ENCODE measurements around the gene EIF4G3.

The EIF4G3 gene

DNA sequence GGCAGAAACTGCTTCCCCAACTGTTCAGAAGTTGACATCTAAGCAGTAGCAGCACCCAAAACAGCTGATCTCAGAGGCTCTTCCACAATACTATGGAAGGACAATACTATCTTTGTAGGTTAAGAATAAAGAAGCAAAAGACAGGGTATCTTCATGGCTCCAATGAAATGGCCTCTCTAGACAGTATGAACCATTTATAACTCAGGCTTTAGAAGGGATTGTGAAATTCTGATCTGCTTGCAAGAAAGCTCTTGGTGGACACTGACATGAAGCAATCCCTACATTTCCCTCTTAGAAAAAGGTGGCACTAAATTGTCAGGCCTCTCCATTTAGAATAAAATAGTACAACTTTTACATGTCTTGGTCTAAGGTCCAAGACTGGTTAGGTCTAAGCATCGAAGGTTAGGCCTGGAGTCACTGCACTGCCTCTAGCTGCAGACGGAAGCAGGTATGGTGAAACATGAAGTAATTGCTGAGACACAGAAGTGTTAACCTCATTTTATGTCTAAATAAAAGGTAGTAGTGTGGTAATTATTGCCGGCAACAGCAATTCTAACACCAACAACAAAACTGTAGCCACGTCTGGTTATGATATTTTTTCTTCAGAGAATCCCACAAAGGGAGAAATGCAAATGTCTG, 339.0 kb downstream of the EIF4G3 start:
- no peaks in the 10 kb centered on the region for H3K27me3 ChIP-seq (ENCODE audit: control insufficient read depth, insufficient read depth, low read length)
- no peaks in the 10 kb centered on the region for H3K4me1 ChIP-seq (ENCODE audit: control insufficient read depth, insufficient read depth, low read length)
- no peaks in the 10 kb centered on the region for H3K36me3 ChIP-seq (ENCODE audit: control insufficient read depth, insufficient read depth, low read length)
- H3K27ac ChIP-seq (ENCODE audit: low read depth, low read length): no peak overlapping the region
- H3K9ac ChIP-seq (ENCODE audit: low read length): no peak overlapping the region
- H3K4me3 ChIP-seq (ENCODE audit: low read length): no peak overlapping the region

DNA sequence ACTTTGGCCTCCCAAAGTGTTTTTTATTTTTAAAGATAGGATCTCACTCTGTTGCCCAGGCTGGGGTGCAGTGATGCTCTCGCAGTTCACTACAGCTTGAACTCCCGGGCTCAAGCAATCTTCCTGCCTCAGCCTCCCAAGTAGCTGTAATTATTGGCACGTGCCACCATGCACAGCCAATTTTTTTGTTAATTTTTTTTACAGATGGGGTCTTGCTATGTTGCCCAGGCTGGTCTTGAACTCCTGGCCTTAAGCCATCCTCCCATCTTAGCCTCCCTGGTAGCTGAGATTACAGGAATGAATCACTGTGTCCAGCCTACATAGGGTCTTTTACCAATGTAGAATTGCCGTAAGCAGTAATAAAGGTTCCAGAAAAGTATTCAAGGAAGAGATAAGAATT, 340.5 kb downstream of the EIF4G3 start:
- Histone ChIP-seq H3K4me1 (ENCODE audit: control insufficient read depth, insufficient read depth, low read length) (no peaks in the 10 kb centered on the region), H3K4me3 (ENCODE audit: low read length) (no peak overlapping the region), H3K27ac (ENCODE audit: low read depth, low read length) (no peak overlapping the region), H3K36me3 (ENCODE audit: control insufficient read depth, insufficient read depth, low read length) (no peaks in the 10 kb centered on the region), H3K27me3 (ENCODE audit: control insufficient read depth, insufficient read depth, low read length) (no peaks in the 10 kb centered on the region), H3K9ac (ENCODE audit: low read length) (no peak overlapping the region)

GRCh38 chr1:20834780-20835179, 341.9 kb downstream of the EIF4G3 start:
- Histone ChIP-seq H3K4me3 (ENCODE audit: low read length) (no peak overlapping the region), H3K27me3 (ENCODE audit: control insufficient read depth, insufficient read depth, low read length) (no peaks in the 10 kb centered on the region), H3K4me1 (ENCODE audit: control insufficient read depth, insufficient read depth, low read length) (no peaks in the 10 kb centered on the region), H3K27ac (ENCODE audit: low read depth, low read length) (no peak overlapping the region), H3K9ac (ENCODE audit: low read length) (no peak overlapping the region), H3K36me3 (ENCODE audit: control insufficient read depth, insufficient read depth, low read length) (no peaks in the 10 kb centered on the region)

DNA sequence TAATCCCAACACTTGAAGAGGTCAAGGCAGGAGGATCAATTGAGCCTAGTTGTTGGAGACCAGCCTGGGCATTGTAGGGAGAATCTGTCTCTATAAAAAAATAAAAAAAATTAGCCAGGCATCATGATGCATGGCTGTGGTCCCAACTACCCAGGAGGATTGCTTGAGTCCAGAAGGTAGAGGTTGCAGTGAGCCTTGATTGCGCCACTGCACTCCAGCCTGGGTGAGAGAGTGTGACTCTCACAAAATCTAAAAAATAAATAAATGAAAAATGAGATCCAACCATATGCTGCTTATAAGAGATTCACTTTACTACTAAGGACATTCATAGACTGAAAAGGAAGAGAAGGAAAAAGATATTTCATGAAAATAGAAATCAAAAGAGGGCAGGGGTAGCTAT, 342.5 kb downstream of the EIF4G3 start:
- Histone ChIP-seq H3K4me1 (ENCODE audit: control insufficient read depth, insufficient read depth, low read length) (no peaks in the 10 kb centered on the region), H3K9ac (ENCODE audit: low read length) (no peak overlapping the region)

DNA sequence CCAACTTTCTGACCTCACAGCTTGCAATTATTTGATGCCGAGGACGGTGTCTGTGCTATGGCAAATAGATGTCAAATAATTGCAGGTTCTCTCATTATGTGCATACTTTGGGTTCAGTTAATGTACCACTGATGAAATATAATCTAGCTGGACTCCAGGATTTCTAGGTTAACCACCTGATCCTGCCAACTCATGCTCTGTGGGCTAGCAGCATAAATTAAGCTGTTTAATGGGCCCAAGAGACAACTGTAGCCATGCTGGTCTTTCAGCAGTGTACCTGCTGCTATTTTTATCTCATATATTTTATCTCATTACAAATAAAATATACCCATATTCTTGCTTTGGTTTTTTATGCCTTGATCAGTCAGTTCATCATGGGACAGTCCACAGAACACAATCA, 346.3 kb downstream of the EIF4G3 start:
- H3K9ac ChIP-seq (ENCODE audit: low read length): no peak overlapping the region
- no peaks in the 10 kb centered on the region for H3K4me1 ChIP-seq (ENCODE audit: control insufficient read depth, insufficient read depth, low read length)
- H3K36me3 ChIP-seq (ENCODE audit: control insufficient read depth, insufficient read depth, low read length): peaks cover 3% of the 10 kb centered on the region
- H3K27me3 ChIP-seq (ENCODE audit: control insufficient read depth, insufficient read depth, low read length): no peaks in the 10 kb centered on the region
- no peak overlapping the region for H3K27ac ChIP-seq (ENCODE audit: low read depth, low read length)
- H3K4me3 ChIP-seq (ENCODE audit: low read length): no peak overlapping the region

More for the DNA sequence above, 342.5 kb downstream of the EIF4G3 start:
- no peaks in the 10 kb centered on the region for H3K36me3 ChIP-seq (ENCODE audit: control insufficient read depth, insufficient read depth, low read length)
- H3K27me3 ChIP-seq (ENCODE audit: control insufficient read depth, insufficient read depth, low read length): no peaks in the 10 kb centered on the region
- H3K27ac ChIP-seq (ENCODE audit: low read depth, low read length): no peak overlapping the region
- H3K4me3 ChIP-seq (ENCODE audit: low read length): no peak overlapping the region

DNA sequence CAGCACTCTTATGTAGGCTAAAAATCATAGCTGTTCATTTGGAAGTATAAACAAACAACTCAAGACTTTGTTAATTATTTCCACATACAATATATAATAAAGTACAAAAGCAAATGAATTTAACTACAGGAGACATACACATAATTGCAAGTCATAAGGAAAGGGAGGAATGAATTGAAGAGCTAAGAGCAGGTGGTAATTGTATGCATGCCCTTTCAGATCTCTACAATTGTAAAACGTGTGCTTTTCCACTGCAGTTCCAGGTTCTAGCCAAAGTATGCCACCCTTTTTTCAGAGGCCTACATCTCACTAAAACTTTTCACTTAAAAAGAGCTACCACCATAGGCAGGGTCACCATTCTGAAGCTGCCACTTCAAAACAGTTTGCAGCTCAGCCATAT, 346.8 kb downstream of the EIF4G3 start:
- Histone ChIP-seq H3K9ac (ENCODE audit: low read length) (no peak overlapping the region), H3K4me1 (ENCODE audit: control insufficient read depth, insufficient read depth, low read length) (no peaks in the 10 kb centered on the region), H3K27me3 (ENCODE audit: control insufficient read depth, insufficient read depth, low read length) (no peaks in the 10 kb centered on the region), H3K36me3 (ENCODE audit: control insufficient read depth, insufficient read depth, low read length) (peaks cover 3% of the 10 kb centered on the region), H3K4me3 (ENCODE audit: low read length) (no peak overlapping the region), H3K27ac (ENCODE audit: low read depth, low read length) (no peak overlapping the region)

GRCh38 chr1:20829531-20829930, 347.2 kb downstream of the EIF4G3 start:
- peaks cover 3% of the 10 kb centered on the region for H3K36me3 ChIP-seq (ENCODE audit: control insufficient read depth, insufficient read depth, low read length)
- no peak overlapping the region for H3K9ac ChIP-seq (ENCODE audit: low read length)
- no peak overlapping the region for H3K27ac ChIP-seq (ENCODE audit: low read depth, low read length)
- no peak overlapping the region for H3K4me3 ChIP-seq (ENCODE audit: low read length)
- H3K27me3 ChIP-seq (ENCODE audit: control insufficient read depth, insufficient read depth, low read length): no peaks in the 10 kb centered on the region
- H3K4me1 ChIP-seq (ENCODE audit: control insufficient read depth, insufficient read depth, low read length): no peaks in the 10 kb centered on the region

DNA sequence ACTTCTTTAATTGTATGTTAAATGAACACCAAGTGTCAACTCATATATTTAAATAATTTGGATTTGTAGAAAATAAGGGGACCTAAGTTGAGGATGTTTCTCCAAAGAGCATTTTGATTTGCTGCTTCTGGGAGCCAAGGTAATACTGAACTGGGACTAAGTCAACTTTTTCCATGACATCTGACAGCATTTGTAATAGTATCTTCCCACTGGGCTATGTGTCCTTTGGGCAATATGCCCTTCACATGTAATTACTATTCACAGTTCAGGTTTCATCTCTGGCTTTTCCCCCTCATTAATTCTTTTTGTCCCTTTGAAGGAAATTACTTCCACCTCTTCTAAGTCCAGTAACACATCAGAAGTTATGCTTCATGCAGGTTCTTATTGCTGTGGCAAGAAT, 352.9 kb downstream of the EIF4G3 start:
- Histone ChIP-seq H3K36me3 (ENCODE audit: control insufficient read depth, insufficient read depth, low read length) (peaks cover 5% of the 10 kb centered on the region), H3K27me3 (ENCODE audit: control insufficient read depth, insufficient read depth, low read length) (no peaks in the 10 kb centered on the region), H3K9ac (ENCODE audit: low read length) (no peak overlapping the region), H3K4me1 (ENCODE audit: control insufficient read depth, insufficient read depth, low read length) (no peaks in the 10 kb centered on the region), H3K27ac (ENCODE audit: low read depth, low read length) (no peak overlapping the region), H3K4me3 (ENCODE audit: low read length) (no peak overlapping the region)

DNA sequence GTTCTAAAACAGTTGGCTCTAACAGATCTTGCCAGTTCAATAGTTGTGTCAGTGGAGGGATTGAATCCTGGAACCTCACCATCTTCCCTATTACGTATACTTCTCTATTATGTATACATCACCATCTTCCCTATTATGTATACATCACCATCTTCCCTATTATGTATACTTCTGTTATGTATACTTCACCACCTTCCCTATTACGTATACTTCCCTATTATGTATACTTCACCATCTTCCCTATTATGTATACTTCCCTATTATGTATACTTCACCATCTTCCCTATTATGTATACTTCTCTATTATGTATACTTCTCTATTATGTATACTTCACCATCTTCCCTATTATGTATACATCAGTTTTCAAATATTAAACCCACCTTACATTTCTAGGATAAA, 355.2 kb downstream of the EIF4G3 start:
- Histone ChIP-seq H3K4me1 (ENCODE audit: control insufficient read depth, insufficient read depth, low read length) (no peaks in the 10 kb centered on the region), H3K36me3 (ENCODE audit: control insufficient read depth, insufficient read depth, low read length) (peaks cover 4% of the 10 kb centered on the region), H3K9ac (ENCODE audit: low read length) (no peak overlapping the region), H3K4me3 (ENCODE audit: low read length) (no peak overlapping the region), H3K27ac (ENCODE audit: low read depth, low read length) (no peak overlapping the region), H3K27me3 (ENCODE audit: control insufficient read depth, insufficient read depth, low read length) (no peaks in the 10 kb centered on the region)

DNA sequence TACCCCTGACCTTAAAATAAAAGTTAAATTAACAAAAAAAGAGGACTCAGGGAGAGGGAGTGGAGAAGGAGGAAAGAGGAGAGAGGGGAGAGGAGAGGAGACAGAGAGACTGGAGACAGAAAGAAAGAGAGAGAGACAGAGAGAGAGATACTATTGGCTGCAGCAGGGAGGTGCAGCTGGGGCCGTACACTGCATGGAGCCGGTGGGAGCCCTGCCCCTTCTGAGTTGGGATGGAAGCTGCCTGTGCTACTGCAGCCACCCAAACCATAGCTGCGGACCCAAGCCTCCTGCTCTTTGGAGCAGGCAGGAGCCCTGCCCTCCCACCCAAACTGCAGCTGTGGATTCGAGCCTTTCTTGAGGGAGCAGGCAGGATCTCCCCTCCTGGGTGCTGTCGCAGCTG, 356.9 kb downstream of the EIF4G3 start:
- H3K27me3 ChIP-seq (ENCODE audit: control insufficient read depth, insufficient read depth, low read length): no peaks in the 10 kb centered on the region

GRCh38 chr1:20814534-20814871, 362.2 kb downstream of the EIF4G3 start:
- no peaks in the 10 kb centered on the region for H3K27me3 ChIP-seq (ENCODE audit: control insufficient read depth, insufficient read depth, low read length)
- no peak overlapping the region for H3K27ac ChIP-seq (ENCODE audit: low read depth, low read length)
- H3K9ac ChIP-seq (ENCODE audit: low read length): no peak overlapping the region
- H3K4me1 ChIP-seq (ENCODE audit: control insufficient read depth, insufficient read depth, low read length): no peaks in the 10 kb centered on the region
- no peak overlapping the region for H3K4me3 ChIP-seq (ENCODE audit: low read length)
- peaks cover 2% of the 10 kb centered on the region for H3K36me3 ChIP-seq (ENCODE audit: control insufficient read depth, insufficient read depth, low read length)

More for the DNA sequence above, 356.9 kb downstream of the EIF4G3 start:
- Histone ChIP-seq H3K36me3 (ENCODE audit: control insufficient read depth, insufficient read depth, low read length) (peaks cover 4% of the 10 kb centered on the region), H3K9ac (ENCODE audit: low read length) (no peak overlapping the region), H3K27ac (ENCODE audit: low read depth, low read length) (no peak overlapping the region), H3K4me3 (ENCODE audit: low read length) (no peak overlapping the region), H3K4me1 (ENCODE audit: control insufficient read depth, insufficient read depth, low read length) (no peaks in the 10 kb centered on the region)

DNA sequence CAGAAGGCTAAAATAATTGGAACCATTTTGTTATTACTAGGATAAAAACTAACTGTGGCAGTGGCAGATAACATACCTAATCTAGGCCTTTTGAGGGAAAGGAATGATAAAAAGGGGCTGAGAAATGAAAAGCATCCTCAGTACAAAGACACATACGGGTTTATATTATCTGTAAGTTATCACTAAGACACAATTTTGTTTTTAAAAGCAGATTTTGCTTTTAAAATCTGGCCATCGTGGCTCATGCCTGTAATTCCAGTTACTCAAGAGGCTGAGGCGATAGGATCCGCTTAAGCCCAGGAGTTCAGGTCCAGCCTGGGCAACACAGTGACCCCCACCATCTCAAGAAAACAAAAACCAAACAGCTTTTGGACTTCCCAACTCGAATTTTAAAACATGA, 364.8 kb downstream of the EIF4G3 start:
- no peaks in the 10 kb centered on the region for H3K27me3 ChIP-seq (ENCODE audit: control insufficient read depth, insufficient read depth, low read length)
- H3K27ac ChIP-seq (ENCODE audit: low read depth, low read length): no peak overlapping the region
- H3K4me1 ChIP-seq (ENCODE audit: control insufficient read depth, insufficient read depth, low read length): no peaks in the 10 kb centered on the region
- no peak overlapping the region for H3K4me3 ChIP-seq (ENCODE audit: low read length)
- no peaks in the 10 kb centered on the region for H3K36me3 ChIP-seq (ENCODE audit: control insufficient read depth, insufficient read depth, low read length)
- no peak overlapping the region for H3K9ac ChIP-seq (ENCODE audit: low read length)

- Histone ChIP-seq H3K9ac (ENCODE audit: low read length) (no peak overlapping the region), H3K27ac (ENCODE audit: low read depth, low read length) (no peak overlapping the region), H3K4me3 (ENCODE audit: low read length) (no peak overlapping the region), H3K27me3 (ENCODE audit: control insufficient read depth, insufficient read depth, low read length) (no peaks in the 10 kb centered on the region), H3K4me1 (ENCODE audit: control insufficient read depth, insufficient read depth, low read length) (peaks cover 1% of the 10 kb centered on the region), H3K36me3 (ENCODE audit: control insufficient read depth, insufficient read depth, low read length) (no peaks in the 10 kb centered on the region)
Observed at GRCh38 chr1:20793236-20793635, 383.5 kb downstream of the EIF4G3 start.
